Gastroesophageal sphincter (tissue), 4 donors: ENCODE measurements around the gene GPD1. TPM values are rescaled to one million over a fixed set of nuclear protein-coding genes. Genes with fewer than 3 reads are reported as not detected.

Source experiments
- ATAC-seq: fragments of 150-250 bp; one replicate; pipeline ENCODE4 v1.9.1; 2016; ENCODE audit warnings: mild to moderate bottlenecking, moderate library complexity
- H3K27ac ChIP-seq, 4 donors: fragments of 200-600 bp; sonication (generic) in 3 of 4; 1 replicate in 3 of 4; 2 replicates in 1 of 4; pipeline ENCODE4 v1.5.1; 2016 to 2019
- H3K27me3 ChIP-seq: fragments of 200-600 bp; sonication (generic); one replicate; pipeline ENCODE4 v1.5.1; 2019
- H3K36me3 ChIP-seq, 2 donors: fragments of 200-600 bp; sonication (generic); one replicate each; pipeline ENCODE4 v1.5.1; 2019; ENCODE audit warnings: control low read depth in 1 of 2
- H3K4me1 ChIP-seq, 3 donors: fragments of 200-600 bp; sonication (generic); 1 replicate in 2 of 3; 2 replicates in 1 of 3; pipeline ENCODE4 v1.5.1; 2016 to 2019; ENCODE audit warnings: control low read depth in 2 of 3
- H3K4me3 ChIP-seq, 2 donors: fragments of 200-600 bp; sonication (generic); one replicate each; pipeline ENCODE4 v1.5.1; 2019; ENCODE audit warnings: mild to moderate bottlenecking in 1 of 2, moderate library complexity in 1 of 2
- H3K9me3 ChIP-seq, 3 donors: fragments of 200-600 bp; sonication (generic); one replicate each; pipeline ENCODE4 v1.5.1; 2017 to 2019; ENCODE audit warnings: control low read depth in 2 of 3
- EP300 ChIP-seq: sonication (generic); formaldehyde crosslinking; IDR thresholded peaks from one replicate; pipeline ENCODE4 v1.6.1; 2017; ENCODE audit warnings: antibody characterized with exemption, mild to moderate bottlenecking
- POLR2A ChIP-seq, 2 donors: fragments of 450-650 bp; IDR thresholded peaks; one replicate each; pipeline ENCODE4 v1.6.1; 2017; ENCODE audit warnings: antibody characterized with exemption in 2 of 2, mild to moderate bottlenecking in 2 of 2, moderate library complexity in 1 of 2
- POLR2AphosphoS5 ChIP-seq: sonication (generic); formaldehyde crosslinking; IDR thresholded peaks from one replicate; pipeline ENCODE4 v1.6.1; 2017; ENCODE audit warnings: antibody characterized with exemption
- WGBS, 2 donors: methylation state at CpG; one replicate each; pipeline ENCODE4 v1.1.5; 2018; ENCODE audit warnings: low coverage in 1 of 2; 5-methylcytosine and 5-hydroxymethylcytosine counted together
- total RNA-seq, 4 donors: library from RNA; depleted of rRNA; stranded (reverse); fragments of >200 nt; gene quantifications; one replicate each; pipeline ENCODE4 v1.1.0, GENCODE V29; 2016
- TF ChIP-seq, protein P1 (sequence below), 4 experiments: fragments of 200-600 bp in 2 of 4; fragments of 450-650 bp in 2 of 4; sonication (generic) in 1 of 4; IDR thresholded peaks; one replicate each; pipeline ENCODE4 v1.5.1; 2017 to 2019; ENCODE audit warnings: antibody characterized with exemption in 4 of 4, mild to moderate bottlenecking in 2 of 4, moderate library complexity in 2 of 4

GPD1 gene
- total RNA-seq, 4 donors from 2014 or later = 0.08 to 49.5 (median 1.3) TPM

DNA sequence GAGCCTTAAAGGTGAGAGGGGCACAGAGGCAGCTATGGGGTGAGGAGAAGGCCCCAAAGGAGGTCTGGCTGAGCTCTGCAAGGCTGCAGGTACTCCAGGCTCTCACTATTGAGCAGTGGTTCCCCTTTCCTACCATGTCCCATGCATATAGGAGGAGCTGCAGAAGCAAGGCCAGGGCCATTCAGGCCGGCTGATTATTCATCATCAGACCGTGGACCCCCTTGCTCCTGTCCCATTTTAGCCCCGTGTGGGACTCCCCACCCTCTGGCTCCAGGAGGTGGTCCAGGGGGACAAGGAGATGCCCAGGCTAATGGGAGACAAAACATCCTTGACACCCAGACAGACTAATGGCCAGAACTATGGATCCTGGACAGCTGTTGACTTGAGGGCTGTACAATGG lies 3.1 kb downstream of the GPD1 start:
- no peak for TF ChIP-seq POLR2A (IDR thresholded peaks at IDR 0.05)
- TF ChIP-seq, protein P1, sequence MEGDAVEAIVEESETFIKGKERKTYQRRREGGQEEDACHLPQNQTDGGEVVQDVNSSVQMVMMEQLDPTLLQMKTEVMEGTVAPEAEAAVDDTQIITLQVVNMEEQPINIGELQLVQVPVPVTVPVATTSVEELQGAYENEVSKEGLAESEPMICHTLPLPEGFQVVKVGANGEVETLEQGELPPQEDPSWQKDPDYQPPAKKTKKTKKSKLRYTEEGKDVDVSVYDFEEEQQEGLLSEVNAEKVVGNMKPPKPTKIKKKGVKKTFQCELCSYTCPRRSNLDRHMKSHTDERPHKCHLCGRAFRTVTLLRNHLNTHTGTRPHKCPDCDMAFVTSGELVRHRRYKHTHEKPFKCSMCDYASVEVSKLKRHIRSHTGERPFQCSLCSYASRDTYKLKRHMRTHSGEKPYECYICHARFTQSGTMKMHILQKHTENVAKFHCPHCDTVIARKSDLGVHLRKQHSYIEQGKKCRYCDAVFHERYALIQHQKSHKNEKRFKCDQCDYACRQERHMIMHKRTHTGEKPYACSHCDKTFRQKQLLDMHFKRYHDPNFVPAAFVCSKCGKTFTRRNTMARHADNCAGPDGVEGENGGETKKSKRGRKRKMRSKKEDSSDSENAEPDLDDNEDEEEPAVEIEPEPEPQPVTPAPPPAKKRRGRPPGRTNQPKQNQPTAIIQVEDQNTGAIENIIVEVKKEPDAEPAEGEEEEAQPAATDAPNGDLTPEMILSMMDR (IDR thresholded peaks at IDR 0.05) = no peak
- no peak for TF ChIP-seq POLR2AphosphoS5
- TF ChIP-seq EP300 = no peak
- Histone ChIP-seq H3K27ac (no peak overlapping the region), H3K9me3 (no peaks in the 10 kb centered on the region), H3K4me1 (peaks cover 0 to 49% (median 24%) of the 10 kb centered on the region in 3 donors), H3K36me3 (no peaks in the 10 kb centered on the region), H3K4me3 (no peak overlapping the region), H3K27me3 (no peaks in the 10 kb centered on the region)
- 83% methylated on average over 2 of the region's 3 CpGs; no CpG with 5 or more reads in 1 of the 2 donors for WGBS, 2 donors
- ATAC-seq = no peak

DNA sequence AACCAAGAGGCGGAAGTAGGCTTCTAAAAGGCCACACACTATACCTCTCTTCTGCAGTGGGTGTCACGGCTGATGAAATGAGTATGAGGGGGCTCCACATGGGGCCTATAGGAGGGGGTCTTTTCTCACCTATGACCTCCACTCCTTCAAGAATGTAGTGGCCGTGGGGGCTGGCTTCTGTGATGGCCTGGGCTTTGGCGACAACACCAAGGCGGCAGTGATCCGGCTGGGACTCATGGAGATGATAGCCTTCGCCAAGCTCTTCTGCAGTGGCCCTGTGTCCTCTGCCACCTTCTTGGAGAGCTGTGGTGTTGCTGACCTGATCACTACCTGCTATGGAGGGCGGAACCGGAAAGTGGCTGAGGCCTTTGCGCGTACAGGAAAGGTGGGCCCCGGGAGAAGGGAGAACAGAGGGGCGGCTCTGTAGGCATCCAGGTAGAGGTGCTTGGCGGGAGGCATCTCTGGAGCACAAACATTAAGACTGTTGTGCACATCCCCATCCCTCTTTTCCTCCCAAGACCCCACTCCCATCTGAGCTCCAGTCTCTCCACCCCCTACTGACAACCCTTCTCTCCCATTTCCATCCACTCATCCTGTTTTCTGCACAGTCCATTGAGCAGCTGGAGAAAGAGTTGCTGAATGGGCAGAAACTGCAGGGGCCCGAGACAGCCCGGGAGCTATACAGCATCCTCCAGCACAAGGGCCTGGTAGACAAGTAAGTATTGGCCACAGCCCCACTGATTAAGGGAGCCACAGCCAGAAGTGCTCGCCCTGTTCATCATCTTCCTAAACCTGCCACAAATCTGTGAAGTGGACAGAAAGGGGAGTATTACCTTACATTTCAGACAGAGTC lies 3.8 kb downstream of the GPD1 start:
- ATAC-seq = no peak
- 92 to 93% methylated on average over 2 to 13 of the region's 17 CpGs for WGBS, 2 donors

GRCh38 chr12:50109319-50109718 lies 5.5 kb downstream of the GPD1 start:
- Histone ChIP-seq H3K9me3 (no peaks in the 10 kb centered on the region), H3K27ac (peak overlapping the region in 3 of 4 donors; percentile 85 to 89 (median 87)), H3K36me3 (no peaks in the 10 kb centered on the region), H3K4me1 (peaks cover 0 to 55% (median 26%) of the 10 kb centered on the region in 3 donors), H3K27me3 (no peaks in the 10 kb centered on the region), H3K4me3 (no peak overlapping the region)
- TF ChIP-seq, protein P1 (IDR thresholded peaks at IDR 0.05) = no peak
- TF ChIP-seq POLR2AphosphoS5 (no peak), EP300 (no peak), POLR2A (IDR thresholded peaks at IDR 0.05) (no peak)
- no CpG with 5 or more reads among the region's 3 CpGs for WGBS, 2 donors
- no peak for ATAC-seq

More for the DNA sequence above, 3.8 kb downstream of the GPD1 start:
- Histone ChIP-seq H3K27me3 (no peaks in the 10 kb centered on the region), H3K4me1 (peaks cover 0 to 49% (median 24%) of the 10 kb centered on the region in 3 donors), H3K27ac (no peak overlapping the region), H3K4me3 (no peak overlapping the region), H3K9me3 (no peaks in the 10 kb centered on the region), H3K36me3 (no peaks in the 10 kb centered on the region)
- TF ChIP-seq EP300 (no peak), POLR2A (IDR thresholded peaks at IDR 0.05) (no peak), POLR2AphosphoS5 (no peak)
- TF ChIP-seq, protein P1 (IDR thresholded peaks at IDR 0.05) = no peak

- Histone ChIP-seq H3K9me3 (no peaks in the 10 kb centered on the region), H3K4me3 (no peak overlapping the region), H3K36me3 (peaks cover 0 to 6% of the 10 kb centered on the region in 2 donors), H3K27me3 (no peaks in the 10 kb centered on the region), H3K4me1 (peaks cover 0 to 54% (median 26%) of the 10 kb centered on the region in 3 donors), H3K27ac (peak overlapping the region; percentile 54 to 89 (median 86))
- no peak for TF ChIP-seq EP300
- TF ChIP-seq POLR2AphosphoS5 = peak; percentile 46
- TF ChIP-seq, protein P1 (IDR thresholded peaks at IDR 0.05) = no peak
- no peak for TF ChIP-seq POLR2A (IDR thresholded peaks at IDR 0.05)
- no peak for ATAC-seq
- 28 to 49% methylated on average over 4 of the region's 8 CpGs for WGBS, 2 donors
These were observed 6.4 kb downstream of the GPD1 start for GRCh38 chr12:50110127-50110761.
